IPS-NIHi7 (cell line): Measurements from ENCODE around the gene ALG9.

Experiments used
- DNase-seq: peaks from one replicate; pipeline ENCODE4 v3.0.0; 2012; ENCODE audit warnings: mixed read lengths; ENCODE audit errors: extremely low spot score

ALG9 gene

GRCh38 chr11:111835665-111836064 lies 35.7 kb downstream of the ALG9 start:
- no peak for DNase-seq

- no peak for DNase-seq
Measured at GRCh38 chr11:111834432-111835163, 36.8 kb downstream of the ALG9 start.

GRCh38 chr11:111833524-111833923 lies 37.9 kb downstream of the ALG9 start:
- DNase-seq, result no peak

- no peak for DNase-seq
Measured at GRCh38 chr11:111829185-111829968, 42.0 kb downstream of the ALG9 start.

GRCh38 chr11:111826322-111826950 lies 44.9 kb downstream of the ALG9 start:
- no peak for DNase-seq

GRCh38 chr11:111823629-111824028 lies 47.8 kb downstream of the ALG9 start:
- DNase-seq, result no peak

- DNase-seq, result no peak
Measured at GRCh38 chr11:111823131-111823530, 48.2 kb downstream of the ALG9 start.

GRCh38 chr11:111819829-111820237 lies 51.5 kb downstream of the ALG9 start:
- DNase-seq, result no peak

- DNase-seq, result no peak
Measured at GRCh38 chr11:111819161-111819828, 52.1 kb downstream of the ALG9 start.

GRCh38 chr11:111815489-111815888 lies 55.9 kb downstream of the ALG9 start:
- no peak for DNase-seq

GRCh38 chr11:111814557-111815320 lies 56.6 kb downstream of the ALG9 start:
- no peak for DNase-seq

GRCh38 chr11:111814106-111814505 lies 57.3 kb downstream of the ALG9 start:
- no peak for DNase-seq

- DNase-seq, result no peak
Measured at GRCh38 chr11:111812211-111812610, 59.2 kb downstream of the ALG9 start.

- DNase-seq, result no peak
Measured at GRCh38 chr11:111811445-111811844, 59.9 kb downstream of the ALG9 start.

GRCh38 chr11:111808834-111809233 lies 62.5 kb downstream of the ALG9 start:
- DNase-seq, result no peak

- DNase-seq, result no peak
Measured at GRCh38 chr11:111808063-111808588, 63.3 kb downstream of the ALG9 start.

- no peak for DNase-seq
Measured at GRCh38 chr11:111807076-111807475, 64.3 kb downstream of the ALG9 start.

GRCh38 chr11:111801135-111801534 lies 70.2 kb downstream of the ALG9 start:
- DNase-seq, result no peak

GRCh38 chr11:111798279-111798678 lies 73.1 kb downstream of the ALG9 start:
- no peak for DNase-seq

- no peak for DNase-seq
Measured at GRCh38 chr11:111797145-111797581, 74.2 kb downstream of the ALG9 start.

GRCh38 chr11:111796696-111797095 lies 74.7 kb downstream of the ALG9 start:
- no peak for DNase-seq
